Measurements from ENCODE around the gene OR10J1. TPM values are rescaled to one million over a fixed set of nuclear protein-coding genes. Genes with fewer than 3 reads are reported as not detected.

Gene OR10J1
- not detected in 2 replicates for total RNA-seq

GRCh38 chr1:159439422-159439821, at the start of gene OR10J1:
TSS of gene OR10J1 (plus strand) at chr1:159439722. CDS start at chr1:159439792, 70 bp downstream.

GRCh38 chr1:159431904-159432303, 7.6 kb upstream of the OR10J1 start, which contains the start of gene OR10J4:
TSS of gene OR10J4 (plus strand) at chr1:159432204.

Other genes with a start within 250 kb of the OR10J1 start
- not detected in 2 replicates for gene ACKR1, start 234.8 kb upstream of the OR10J1 start, total RNA-seq
- gene FCER1A, start 137.4 kb upstream of the OR10J1 start, total RNA-seq, result not detected in 2 replicates
- not detected in 2 replicates for gene OR10J4, start 7.5 kb upstream of the OR10J1 start, total RNA-seq
- not detected in 2 replicates for gene OR10J5, start 96.3 kb downstream of the OR10J1 start, total RNA-seq
- not detected in 2 replicates for gene APCS, start 148.1 kb downstream of the OR10J1 start, total RNA-seq